GM23338 (cell line): Measurements from ENCODE around the gene USP5. TPM values are rescaled to one million over a fixed set of nuclear protein-coding genes. Genes with fewer than 3 reads are reported as not detected.

ENCODE experiments used
- ATAC-seq: fragments of 200-7000 bp; cut with Tn5 transposase; 3 replicates; pipeline ENCODE4 v1.9.1; 2020
- DNase-seq: peaks from one replicate; pipeline ENCODE4 v3.0.0-alpha.2; 2015; ENCODE audit warnings: low spot score
- H2AFZ ChIP-seq: fragments of 200-600 bp; sonication (generic); 2 replicates; pipeline ENCODE4 v1.8.0; 2016; ENCODE audit warnings: antibody characterized with exemption, mild to moderate bottlenecking, moderate library complexity
- H3F3A ChIP-seq: fragments of 200-600 bp; sonication (generic); replicated peaks from 2 replicates; pipeline ENCODE4 v1.8.0; 2017; ENCODE audit warnings: antibody characterized with exemption, mixed run types, low read depth
- H3K27ac ChIP-seq: fragments of 200-600 bp; sonication (generic); 2 replicates; pipeline ENCODE4 v1.6.1; 2016; ENCODE audit warnings: low read depth
- H3K27me3 ChIP-seq: fragments of 200-600 bp; sonication (generic); 2 replicates; pipeline ENCODE4 v1.8.0; 2016; ENCODE audit warnings: mild to moderate bottlenecking, mixed run types, moderate library complexity; ENCODE audit not compliant: insufficient read depth
- H3K36me3 ChIP-seq: fragments of 200-600 bp; sonication (generic); 2 replicates; pipeline ENCODE4 v1.8.0; 2016; ENCODE audit warnings: mild to moderate bottlenecking; ENCODE audit not compliant: insufficient read depth
- H3K4me1 ChIP-seq: fragments of 200-600 bp; sonication (generic); 2 replicates; pipeline ENCODE4 v1.8.0; 2016; ENCODE audit warnings: mild to moderate bottlenecking, moderate library complexity; ENCODE audit not compliant: insufficient read depth
- H3K4me2 ChIP-seq: fragments of 200-600 bp; sonication (generic); 2 replicates; pipeline ENCODE4 v1.7.1; 2017; ENCODE audit warnings: mixed run types
- H3K4me3 ChIP-seq: fragments of 200-600 bp; sonication (generic); 2 replicates; pipeline ENCODE4 v1.6.1; 2016; ENCODE audit warnings: mixed run types
- H3K79me2 ChIP-seq: fragments of 200-600 bp; sonication (generic); replicated peaks from 2 replicates; pipeline ENCODE4 v1.8.0; 2017; ENCODE audit warnings: mild to moderate bottlenecking; ENCODE audit not compliant: insufficient read depth
- H3K9me2 ChIP-seq: fragments of 200-600 bp; sonication (generic); 2 replicates; pipeline ENCODE4 v1.8.0; 2017; ENCODE audit not compliant: insufficient read depth
- H4K20me1 ChIP-seq: fragments of 200-600 bp; sonication (generic); replicated peaks from 2 replicates; pipeline ENCODE4 v1.8.0; 2017; ENCODE audit warnings: mild to moderate bottlenecking; ENCODE audit not compliant: insufficient read depth
- H3K27ac Mint-ChIP-seq: 2 replicates; pipeline ENCODE4 v1.8.0; 2020; ENCODE audit warnings: inconsistent platforms, mild to moderate bottlenecking, moderate library complexity, mixed read lengths
- H3K27me3 Mint-ChIP-seq: 3 replicates; pipeline ENCODE4 v1.8.0; 2022; ENCODE audit warnings: low read depth, mild to moderate bottlenecking, moderate library complexity, mixed read lengths, inconsistent platforms; ENCODE audit not compliant: insufficient read depth, poor library complexity
- H3K36me3 Mint-ChIP-seq: 3 replicates; pipeline ENCODE4 v1.8.0; 2021; ENCODE audit warnings: low read depth, mild to moderate bottlenecking, inconsistent platforms, moderate library complexity, mixed read lengths
- H3K4me1 Mint-ChIP-seq: 3 replicates; pipeline ENCODE4 v1.8.0; 2020; ENCODE audit warnings: mild to moderate bottlenecking, inconsistent platforms, mixed read lengths
- H3K4me3 Mint-ChIP-seq: 3 replicates; pipeline ENCODE4 v1.8.0; 2021; ENCODE audit warnings: moderate library complexity, mild to moderate bottlenecking, inconsistent platforms, mixed read lengths
- H3K9me3 Mint-ChIP-seq: 3 replicates; pipeline ENCODE4 v1.8.0; 2020; ENCODE audit warnings: moderate library complexity, mild to moderate bottlenecking, inconsistent platforms, mixed read lengths
- CREB1 ChIP-seq: fragments of 250-450 bp; sonication (Bioruptor Pico); IDR thresholded peaks from 2 replicates; pipeline ENCODE4 v1.5.0; 2020; ENCODE audit warnings: low read depth, mild to moderate bottlenecking, moderate library complexity
- EZH2 ChIP-seq: fragments of 200-600 bp; sonication (generic); IDR thresholded peaks from one replicate; pipeline ENCODE4 v1.8.0; 2017; ENCODE audit warnings: antibody characterized with exemption, mild to moderate bottlenecking, low read depth; ENCODE audit not compliant: unreplicated experiment
- EZH2phosphoT487 ChIP-seq: fragments of 200-600 bp; sonication (generic); IDR thresholded peaks from one replicate; pipeline ENCODE4 v1.8.1; 2018; ENCODE audit warnings: antibody characterized with exemption; ENCODE audit not compliant: unreplicated experiment
- JUNB ChIP-seq: IDR thresholded peaks from one replicate; pipeline ENCODE4 v1.6.1; 2016; ENCODE audit warnings: antibody characterized with exemption; ENCODE audit not compliant: unreplicated experiment
- NANOG ChIP-seq: IDR thresholded peaks from 2 replicates; pipeline ENCODE4 v1.6.1; 2016; ENCODE audit warnings: antibody characterized with exemption, borderline replicate concordance
- POLR2AphosphoS5 ChIP-seq: IDR thresholded peaks from 2 replicates; pipeline ENCODE4 v1.6.1; 2016; ENCODE audit warnings: antibody characterized with exemption, low read depth
- STAT1 ChIP-seq: IDR thresholded peaks from one replicate; pipeline ENCODE4 v1.6.1; 2016; ENCODE audit warnings: antibody characterized with exemption; ENCODE audit not compliant: unreplicated experiment
- ZNF114 ChIP-seq: fragments of 250-450 bp; sonication (Bioruptor Pico); IDR thresholded peaks from 2 replicates; pipeline ENCODE4 v1.5.0; 2020; ENCODE audit warnings: mild to moderate bottlenecking, moderate library complexity
- ZNF331 ChIP-seq: fragments of 250-450 bp; sonication (Bioruptor Pico); IDR thresholded peaks from 2 replicates; pipeline ENCODE4 v1.5.0; 2020; ENCODE audit warnings: low read depth, mild to moderate bottlenecking, moderate library complexity
- ZNF462 ChIP-seq: fragments of 250-450 bp; sonication (Bioruptor Pico); IDR thresholded peaks from 2 replicates; pipeline ENCODE4 v1.5.0; 2020; ENCODE audit warnings: mild to moderate bottlenecking, moderate library complexity
- polyA plus RNA-seq: library from polyadenylated mRNA; unstranded; fragments of >200 nt; fragmentation: Nextera tagmentation; extraction: Ambion mirVana; gene quantifications from 2 replicates; pipeline ENCODE4 v1.2.1, GENCODE V29; 2016
- total RNA-seq: library from RNA; depleted of rRNA; stranded (reverse); fragments of >200 nt; shearing (Covaris generic); gene quantifications from 2 replicates; pipeline ENCODE4 v1.2.3, GENCODE V29; 2014
- TF ChIP-seq, protein P1 (sequence below): IDR thresholded peaks from one replicate; pipeline ENCODE4 v1.6.1; 2018; ENCODE audit warnings: antibody characterized with exemption; ENCODE audit not compliant: unreplicated experiment
- TF ChIP-seq, protein P2 (sequence below), 2 experiments: fragments of 200-600 bp in 1 of 2; sonication (generic) in 1 of 2; conservative IDR thresholded peaks; 2 replicates each; pipeline versions ENCODE4 v1.5.1 to v1.6.1; 2016 to 2017; ENCODE audit warnings: antibody characterized with exemption in 2 of 2, low read depth in 2 of 2, mild to moderate bottlenecking in 2 of 2, moderate library complexity in 1 of 2

USP5 gene
- total and polyA plus RNA-seq, 2 experiments from 2014 or later = 35.1 to 109 TPM

DNA sequence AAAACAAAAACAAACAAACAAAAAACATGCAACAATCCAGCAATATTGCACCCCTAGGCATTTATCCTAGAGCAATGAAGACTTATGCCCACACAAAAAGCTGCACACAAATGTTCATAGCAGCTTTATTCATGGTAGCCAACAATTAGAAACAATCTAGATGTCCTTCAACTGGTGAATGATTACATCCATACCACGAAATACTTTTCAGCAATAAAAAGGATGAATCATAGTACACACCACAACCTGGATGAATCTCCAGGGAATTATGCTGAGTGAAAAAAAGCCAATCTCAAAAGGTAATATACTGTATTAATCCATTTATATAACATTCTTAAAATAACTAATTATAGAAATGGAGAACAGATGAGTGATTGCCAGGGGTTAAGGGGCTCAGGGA lies 44.8 kb upstream of the USP5 start:
- no peak overlapping the region for H3K27ac ChIP-seq
- DNase-seq = no peak
- H3K4me1 Mint-ChIP-seq = peaks cover 18% of the 10 kb centered on the region
- no peaks in the 10 kb centered on the region for H3K79me2 ChIP-seq
- H4K20me1 ChIP-seq = no peaks in the 10 kb centered on the region; the same call in 1 of the 2 replicates
- H3F3A ChIP-seq = no peaks in the 10 kb centered on the region
- no peak overlapping the region for H3K4me3 Mint-ChIP-seq
- H3K36me3 ChIP-seq = no peaks in the 10 kb centered on the region; the same call in 1 of the 2 replicates
- peaks cover 3% of the 10 kb centered on the region for H3K27me3 Mint-ChIP-seq
- no peak overlapping the region for H3K27ac Mint-ChIP-seq
- peaks cover 16% of the 10 kb centered on the region for H3K4me1 ChIP-seq
- H2AFZ ChIP-seq = no peak overlapping the region
- TF ChIP-seq EZH2phosphoT487 (no peak), ZNF331 (no peak), JUNB (no peak), STAT1 (no peak), POLR2AphosphoS5 (no peak), ZNF114 (CRISPR knock-in tag) (no peak), NANOG (no peak), ZNF462 (CRISPR knock-in tag) (no peak), EZH2 (no peak), CREB1 (CRISPR knock-in tag) (no peak)
- TF ChIP-seq, protein P1, sequence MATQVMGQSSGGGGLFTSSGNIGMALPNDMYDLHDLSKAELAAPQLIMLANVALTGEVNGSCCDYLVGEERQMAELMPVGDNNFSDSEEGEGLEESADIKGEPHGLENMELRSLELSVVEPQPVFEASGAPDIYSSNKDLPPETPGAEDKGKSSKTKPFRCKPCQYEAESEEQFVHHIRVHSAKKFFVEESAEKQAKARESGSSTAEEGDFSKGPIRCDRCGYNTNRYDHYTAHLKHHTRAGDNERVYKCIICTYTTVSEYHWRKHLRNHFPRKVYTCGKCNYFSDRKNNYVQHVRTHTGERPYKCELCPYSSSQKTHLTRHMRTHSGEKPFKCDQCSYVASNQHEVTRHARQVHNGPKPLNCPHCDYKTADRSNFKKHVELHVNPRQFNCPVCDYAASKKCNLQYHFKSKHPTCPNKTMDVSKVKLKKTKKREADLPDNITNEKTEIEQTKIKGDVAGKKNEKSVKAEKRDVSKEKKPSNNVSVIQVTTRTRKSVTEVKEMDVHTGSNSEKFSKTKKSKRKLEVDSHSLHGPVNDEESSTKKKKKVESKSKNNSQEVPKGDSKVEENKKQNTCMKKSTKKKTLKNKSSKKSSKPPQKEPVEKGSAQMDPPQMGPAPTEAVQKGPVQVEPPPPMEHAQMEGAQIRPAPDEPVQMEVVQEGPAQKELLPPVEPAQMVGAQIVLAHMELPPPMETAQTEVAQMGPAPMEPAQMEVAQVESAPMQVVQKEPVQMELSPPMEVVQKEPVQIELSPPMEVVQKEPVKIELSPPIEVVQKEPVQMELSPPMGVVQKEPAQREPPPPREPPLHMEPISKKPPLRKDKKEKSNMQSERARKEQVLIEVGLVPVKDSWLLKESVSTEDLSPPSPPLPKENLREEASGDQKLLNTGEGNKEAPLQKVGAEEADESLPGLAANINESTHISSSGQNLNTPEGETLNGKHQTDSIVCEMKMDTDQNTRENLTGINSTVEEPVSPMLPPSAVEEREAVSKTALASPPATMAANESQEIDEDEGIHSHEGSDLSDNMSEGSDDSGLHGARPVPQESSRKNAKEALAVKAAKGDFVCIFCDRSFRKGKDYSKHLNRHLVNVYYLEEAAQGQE = no peak
- TF ChIP-seq, protein P2, sequence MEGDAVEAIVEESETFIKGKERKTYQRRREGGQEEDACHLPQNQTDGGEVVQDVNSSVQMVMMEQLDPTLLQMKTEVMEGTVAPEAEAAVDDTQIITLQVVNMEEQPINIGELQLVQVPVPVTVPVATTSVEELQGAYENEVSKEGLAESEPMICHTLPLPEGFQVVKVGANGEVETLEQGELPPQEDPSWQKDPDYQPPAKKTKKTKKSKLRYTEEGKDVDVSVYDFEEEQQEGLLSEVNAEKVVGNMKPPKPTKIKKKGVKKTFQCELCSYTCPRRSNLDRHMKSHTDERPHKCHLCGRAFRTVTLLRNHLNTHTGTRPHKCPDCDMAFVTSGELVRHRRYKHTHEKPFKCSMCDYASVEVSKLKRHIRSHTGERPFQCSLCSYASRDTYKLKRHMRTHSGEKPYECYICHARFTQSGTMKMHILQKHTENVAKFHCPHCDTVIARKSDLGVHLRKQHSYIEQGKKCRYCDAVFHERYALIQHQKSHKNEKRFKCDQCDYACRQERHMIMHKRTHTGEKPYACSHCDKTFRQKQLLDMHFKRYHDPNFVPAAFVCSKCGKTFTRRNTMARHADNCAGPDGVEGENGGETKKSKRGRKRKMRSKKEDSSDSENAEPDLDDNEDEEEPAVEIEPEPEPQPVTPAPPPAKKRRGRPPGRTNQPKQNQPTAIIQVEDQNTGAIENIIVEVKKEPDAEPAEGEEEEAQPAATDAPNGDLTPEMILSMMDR (conservative IDR thresholded peaks at IDR 0.05; ENCODE audit: low read depth in 2 of 2) = no peak
- H3K27me3 ChIP-seq = no peaks in the 10 kb centered on the region
- no peak for ATAC-seq
- no peak overlapping the region for H3K4me2 ChIP-seq
- H3K4me3 ChIP-seq = no peak overlapping the region
- peaks cover 3% of the 10 kb centered on the region for H3K9me3 Mint-ChIP-seq
- H3K36me3 Mint-ChIP-seq = peaks cover 2% of the 10 kb centered on the region; the same call in 1 of the 3 replicates
- peaks cover 4% of the 10 kb centered on the region; the same call in 1 of the 2 replicates for H3K9me2 ChIP-seq
